ENCODE results near the gene THAP12.
"Not testable (repeated sequence)": the region's sequence is repeated elsewhere in the genome, so short reads cannot be mapped to it uniquely, and the experiment has no call there.

Gene THAP12, protein sequence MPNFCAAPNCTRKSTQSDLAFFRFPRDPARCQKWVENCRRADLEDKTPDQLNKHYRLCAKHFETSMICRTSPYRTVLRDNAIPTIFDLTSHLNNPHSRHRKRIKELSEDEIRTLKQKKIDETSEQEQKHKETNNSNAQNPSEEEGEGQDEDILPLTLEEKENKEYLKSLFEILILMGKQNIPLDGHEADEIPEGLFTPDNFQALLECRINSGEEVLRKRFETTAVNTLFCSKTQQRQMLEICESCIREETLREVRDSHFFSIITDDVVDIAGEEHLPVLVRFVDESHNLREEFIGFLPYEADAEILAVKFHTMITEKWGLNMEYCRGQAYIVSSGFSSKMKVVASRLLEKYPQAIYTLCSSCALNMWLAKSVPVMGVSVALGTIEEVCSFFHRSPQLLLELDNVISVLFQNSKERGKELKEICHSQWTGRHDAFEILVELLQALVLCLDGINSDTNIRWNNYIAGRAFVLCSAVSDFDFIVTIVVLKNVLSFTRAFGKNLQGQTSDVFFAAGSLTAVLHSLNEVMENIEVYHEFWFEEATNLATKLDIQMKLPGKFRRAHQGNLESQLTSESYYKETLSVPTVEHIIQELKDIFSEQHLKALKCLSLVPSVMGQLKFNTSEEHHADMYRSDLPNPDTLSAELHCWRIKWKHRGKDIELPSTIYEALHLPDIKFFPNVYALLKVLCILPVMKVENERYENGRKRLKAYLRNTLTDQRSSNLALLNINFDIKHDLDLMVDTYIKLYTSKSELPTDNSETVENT
- total RNA-seq: 113 reads per million, percentile 85 among the genes with 10 or more reads in this experiment

DNA sequence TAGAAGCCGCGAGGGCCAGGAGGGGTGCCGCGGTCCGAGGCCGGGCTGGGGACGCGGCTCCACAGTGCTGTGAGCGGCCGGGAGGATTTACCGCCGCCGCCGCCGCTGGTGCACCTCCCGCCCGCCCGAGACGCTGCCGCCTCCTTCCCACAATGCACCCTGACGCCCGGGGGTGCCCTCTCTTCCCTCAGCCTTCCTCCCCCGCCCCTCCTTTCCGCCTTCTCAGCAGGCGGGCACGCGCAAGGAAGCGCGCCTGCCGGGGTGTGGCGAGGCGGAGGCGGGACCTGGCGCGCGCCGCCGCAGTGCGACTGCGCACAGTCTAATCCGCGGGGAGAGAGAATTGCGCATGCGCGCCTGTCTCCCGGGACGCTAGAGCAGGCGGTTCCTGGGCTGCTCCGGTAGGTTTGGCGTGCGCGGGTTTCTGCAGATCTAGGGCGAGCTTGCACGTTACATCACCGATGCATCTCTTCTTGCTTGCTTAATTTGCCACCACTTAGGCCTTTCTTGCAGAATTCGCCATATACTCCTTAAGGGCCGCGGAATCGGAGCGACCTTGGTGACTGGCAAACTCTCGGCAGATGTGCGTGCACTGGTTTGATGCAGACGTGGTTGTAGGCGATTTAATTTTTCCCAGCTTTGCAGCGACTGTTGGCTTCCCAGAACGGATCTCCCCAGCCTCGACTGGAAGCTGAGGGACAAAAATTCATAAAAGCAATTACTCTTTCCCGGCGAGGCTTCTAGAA lies at the start of gene THAP12, which contains the start of gene GVQW3:
TSS of gene THAP12 (minus strand) at position 156 of the 743 bp plus-strand sequence. CDS start 296 bp downstream, outside the sequence.
TSS of gene GVQW3 (plus strand) at position 347 of the 743 bp plus-strand sequence. CDS start 506 bp downstream, outside the sequence.
- peak; percentile 94 for DNase-seq

DNA sequence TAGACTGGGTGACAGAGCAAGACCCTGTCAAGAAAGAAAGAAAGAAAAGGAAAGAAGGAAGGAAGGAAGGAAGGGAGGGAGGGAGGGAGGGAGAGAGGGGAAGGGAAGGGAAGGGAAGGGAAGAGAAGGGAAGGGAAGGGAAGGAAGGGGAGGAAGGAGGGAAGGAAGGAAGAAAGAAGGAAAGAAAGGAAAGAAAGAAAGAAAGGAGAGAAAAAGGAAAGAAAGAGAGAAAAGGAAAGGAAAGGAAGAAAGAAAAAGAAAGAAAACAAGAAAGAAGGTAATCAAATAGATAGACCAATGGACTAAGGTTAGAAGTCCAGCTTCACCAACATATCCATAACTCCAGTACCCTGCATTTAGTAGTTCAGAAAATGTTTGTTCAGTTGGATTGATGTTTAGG lies 45.7 kb upstream of the THAP12 start:
- no peak for DNase-seq

DNA sequence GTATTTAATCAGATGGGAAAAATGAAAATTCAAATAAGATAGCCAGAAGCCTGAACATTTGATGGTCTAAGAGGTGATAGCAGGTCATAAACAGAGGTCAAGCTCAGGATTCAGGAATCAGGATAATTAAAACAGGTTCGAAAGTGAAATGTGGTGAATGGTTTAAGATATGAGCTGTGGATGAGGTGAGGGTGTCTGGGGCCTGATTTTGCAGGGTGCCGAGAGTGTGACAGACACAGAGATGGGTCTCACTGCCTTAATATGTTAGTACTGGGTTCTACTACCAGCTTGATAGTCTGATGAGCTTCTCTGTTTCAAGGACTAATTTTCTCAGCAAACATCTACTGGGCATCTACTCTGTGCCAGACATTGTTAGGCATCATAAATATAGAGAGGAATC lies 44.0 kb upstream of the THAP12 start:
- DNase-seq: no peak

DNA sequence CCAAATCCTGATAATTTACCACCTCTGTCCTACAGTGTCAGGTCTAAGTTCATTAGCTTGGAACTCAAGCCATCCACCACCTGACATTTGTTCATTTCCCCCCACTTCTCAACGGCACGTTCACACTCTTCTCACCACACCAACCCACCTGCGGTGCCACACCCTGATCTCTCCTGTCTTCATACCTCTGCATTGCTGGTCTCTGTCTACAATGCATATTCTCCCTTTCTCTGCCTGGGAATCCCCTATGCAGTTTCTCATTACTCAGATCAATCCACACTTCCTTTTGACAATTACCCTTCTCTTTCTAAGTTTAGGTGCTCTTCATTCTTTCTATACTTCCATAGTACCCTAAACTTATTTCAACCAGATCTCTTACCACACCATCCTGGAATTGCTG lies 43.4 kb upstream of the THAP12 start:
- DNase-seq: no peak

DNA sequence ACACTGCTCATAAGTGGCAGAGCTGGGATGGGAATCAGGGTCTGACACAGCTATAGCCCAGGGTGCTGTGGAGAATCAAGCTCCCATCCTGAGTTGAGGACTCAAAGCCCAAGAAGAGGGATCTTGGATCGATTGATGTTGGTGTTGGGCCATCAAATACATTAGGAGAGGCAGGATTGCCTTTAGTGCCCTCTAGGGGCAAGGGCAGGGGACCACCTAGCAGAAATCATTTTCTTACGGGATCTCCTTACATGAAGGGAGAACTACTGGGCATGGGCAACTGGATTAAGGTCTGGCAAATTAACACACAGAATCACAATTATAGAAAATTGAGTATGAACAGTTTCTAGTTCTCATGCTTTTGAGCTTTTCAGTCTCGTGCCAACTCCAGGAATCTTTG lies 39.0 kb upstream of the THAP12 start:
- no peak for DNase-seq

DNA sequence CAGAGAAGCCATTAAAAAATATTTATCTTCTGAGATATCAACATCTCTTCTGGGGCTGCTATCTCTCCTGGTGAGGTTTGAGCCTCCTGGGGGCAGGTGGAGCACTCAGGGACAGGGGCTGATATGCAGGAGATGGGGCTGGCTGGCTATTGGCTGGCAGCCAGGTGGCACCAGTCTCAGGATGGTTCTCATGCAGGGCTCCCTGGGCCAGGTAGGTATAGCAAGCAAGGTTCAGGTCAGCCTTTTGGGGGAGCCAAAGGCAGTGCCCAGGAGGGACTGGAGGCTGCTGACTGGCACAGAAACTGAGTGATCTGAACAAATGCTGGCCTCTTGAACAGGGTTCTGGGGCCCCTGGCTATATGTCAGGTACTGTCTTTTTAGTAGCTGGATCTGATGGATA lies 34.1 kb upstream of the THAP12 start:
- no peak for DNase-seq

DNA sequence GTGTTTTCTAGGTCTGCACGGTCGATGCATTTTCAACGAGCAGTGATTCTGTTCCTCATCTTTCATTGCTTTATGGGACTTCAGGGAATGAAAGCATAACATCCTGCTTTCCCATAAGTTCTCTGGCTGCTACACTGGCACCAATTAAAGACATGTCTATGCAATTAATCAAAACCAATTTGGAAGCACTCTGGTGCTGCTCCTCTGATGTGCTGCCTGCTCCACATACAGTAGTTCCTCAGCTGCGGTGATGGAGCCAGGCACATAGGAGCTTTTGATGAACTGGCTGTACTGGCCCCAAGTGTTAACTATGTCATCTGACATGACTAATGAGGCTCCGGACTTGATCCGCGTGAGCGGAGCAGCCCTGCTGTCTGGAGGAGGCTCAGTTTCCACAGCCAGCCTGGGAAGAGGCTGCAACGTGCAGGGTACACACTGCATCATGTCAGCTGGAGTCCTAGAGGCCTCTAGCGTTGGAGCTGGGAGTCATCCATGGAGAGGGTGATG lies 30.0 kb upstream of the THAP12 start:
- no peak for DNase-seq

DNA sequence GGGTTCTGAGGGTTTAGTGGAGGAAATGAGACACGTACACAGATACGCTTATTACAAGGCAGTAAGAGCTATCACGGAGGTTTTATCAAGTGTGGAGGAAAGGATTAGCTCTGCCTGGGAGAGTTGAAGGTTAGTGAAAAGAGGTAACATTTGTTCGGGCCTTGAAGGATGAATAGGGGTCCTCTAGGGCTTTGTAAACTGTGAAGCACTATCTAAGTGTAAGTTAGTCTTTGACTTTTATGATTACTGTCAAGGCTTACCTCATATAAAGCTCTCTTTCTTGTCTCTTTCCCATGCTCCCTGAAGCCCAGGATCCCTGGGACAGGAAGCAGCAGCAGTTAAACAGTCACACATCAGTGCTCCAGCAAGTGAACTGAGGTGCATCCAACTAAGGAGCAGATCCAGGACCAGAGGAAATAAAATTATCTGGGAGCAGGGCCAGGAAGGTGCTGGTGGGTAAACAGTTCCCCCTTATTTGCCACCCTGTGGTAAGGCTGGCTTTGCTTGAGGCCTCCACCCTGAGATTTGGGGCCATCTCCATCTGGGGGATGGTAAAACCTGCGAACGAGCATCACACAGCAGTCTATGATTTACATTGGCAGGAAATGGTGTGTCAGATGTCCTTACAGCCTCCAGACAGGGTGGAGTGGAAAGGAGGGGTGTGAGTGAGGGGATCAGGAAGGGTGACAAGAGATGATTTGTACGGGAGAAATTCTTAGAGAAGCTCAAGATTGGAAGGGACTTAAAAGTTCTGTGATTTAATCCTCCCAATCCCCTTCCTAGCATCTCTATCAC lies 27.4 kb upstream of the THAP12 start:
- DNase-seq: no peak

DNA sequence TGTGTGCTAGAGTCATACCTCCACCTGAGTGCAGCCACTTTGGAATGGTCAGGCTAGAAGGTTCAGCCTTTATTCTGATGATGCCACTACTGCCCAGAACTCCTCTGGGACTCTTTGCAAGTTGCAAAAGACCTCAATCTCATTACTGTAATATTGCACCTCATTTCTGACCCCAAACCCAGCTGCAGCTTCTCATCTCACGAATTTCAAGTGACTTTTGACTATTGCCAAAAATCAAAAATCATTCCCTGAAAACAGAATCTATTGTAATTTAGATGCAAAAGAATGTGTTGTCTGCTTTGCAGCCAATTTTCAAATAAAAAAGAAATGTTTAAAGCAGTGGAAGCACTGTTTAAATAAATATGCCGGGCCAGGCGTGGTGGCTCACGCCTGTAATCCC lies 25.4 kb upstream of the THAP12 start:
- DNase-seq: no peak

DNA sequence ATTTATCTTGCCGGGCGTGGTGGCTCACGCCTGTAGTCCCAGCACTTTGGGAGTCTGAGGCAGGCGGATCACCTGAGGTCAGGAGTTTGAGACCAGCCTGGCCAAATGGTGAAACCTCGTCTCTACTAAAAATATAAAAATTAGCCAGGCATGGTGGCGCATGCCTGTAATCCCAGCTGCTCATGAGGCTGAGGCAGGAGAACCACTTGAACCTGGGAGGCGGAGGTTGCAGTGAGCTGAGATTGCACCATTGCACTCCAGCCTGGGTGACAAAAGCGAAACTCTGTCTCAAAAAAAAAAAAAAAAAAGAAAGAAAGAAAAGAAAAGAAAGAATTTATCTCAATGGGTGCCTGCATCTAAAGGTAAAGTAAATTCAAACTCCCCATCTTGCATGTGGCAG lies 20.6 kb upstream of the THAP12 start:
- DNase-seq: not testable (repeated sequence)

DNA sequence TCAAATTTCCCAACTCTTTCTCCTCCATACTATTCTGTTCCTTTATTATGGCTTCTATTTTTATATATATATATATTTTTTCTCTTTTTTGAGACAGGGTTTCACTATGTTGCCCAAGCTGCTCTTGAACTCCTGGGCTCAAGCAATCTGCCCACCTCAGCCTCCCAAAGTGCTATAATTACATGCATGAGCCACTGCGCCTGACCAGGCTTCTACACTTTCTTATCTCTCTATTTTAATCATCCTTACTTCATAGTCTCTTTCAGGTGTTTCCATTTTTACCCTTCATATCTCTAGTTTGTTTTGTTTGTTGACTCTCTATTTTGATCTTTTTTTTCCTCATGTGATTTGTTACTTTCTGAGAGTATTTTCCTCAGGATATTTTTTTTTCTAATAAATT lies 20.0 kb upstream of the THAP12 start:
- DNase-seq: no peak

DNA sequence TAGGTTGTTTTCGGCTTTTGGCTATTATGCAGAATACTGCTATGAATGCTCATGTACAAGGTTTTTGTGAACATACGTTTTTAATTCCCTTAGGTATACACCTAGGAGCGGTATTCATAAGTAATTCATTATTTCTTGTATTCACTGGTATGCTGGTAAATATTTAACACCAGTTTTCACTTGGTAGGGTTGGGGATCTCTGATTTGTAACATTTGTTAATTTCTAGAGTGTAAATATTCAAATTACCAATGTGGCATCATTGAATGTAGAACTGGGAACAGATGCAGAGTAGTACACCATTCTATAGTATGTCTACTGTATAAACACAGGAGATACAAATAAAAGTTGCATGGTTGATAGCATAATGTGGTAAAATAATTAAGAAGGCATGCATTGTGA lies 16.5 kb upstream of the THAP12 start:
- DNase-seq: no peak

DNA sequence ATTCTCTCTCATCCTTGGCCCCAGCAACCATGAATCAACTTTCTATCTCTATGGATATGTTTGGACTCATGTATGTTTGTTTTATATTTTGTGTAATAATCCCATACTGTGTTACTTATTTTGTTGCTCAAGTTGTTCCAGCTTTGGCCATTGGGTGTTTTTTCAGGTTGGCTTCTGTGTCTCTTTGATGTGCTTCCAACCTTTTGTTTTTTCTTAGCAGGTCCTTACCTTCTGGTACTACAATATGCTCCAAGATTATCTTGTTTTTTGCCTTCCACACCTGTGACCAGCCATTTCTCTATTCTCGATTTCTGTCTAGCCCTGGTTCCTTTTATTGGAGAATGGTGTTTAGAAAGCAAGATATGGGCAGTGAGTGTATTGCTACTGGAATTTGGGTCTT lies 14.4 kb upstream of the THAP12 start:
- no peak for DNase-seq

DNA sequence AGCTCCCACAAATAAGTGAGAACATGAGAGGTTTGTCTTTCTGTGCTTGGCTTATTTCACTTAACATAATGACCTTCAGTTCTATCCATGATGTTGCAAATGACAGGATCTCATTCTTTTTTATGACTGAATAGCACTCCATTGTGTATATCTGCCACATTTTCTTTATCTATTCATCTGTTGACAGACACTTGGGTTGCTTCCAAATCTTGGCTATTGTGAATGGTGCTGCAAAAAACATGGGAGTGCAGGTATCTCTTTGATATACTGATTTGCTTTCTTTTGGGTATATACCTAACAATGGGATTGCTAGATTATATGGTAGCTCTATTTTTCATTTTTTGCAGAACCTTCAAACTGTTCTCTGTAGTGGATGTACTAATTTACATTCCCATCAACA lies 13.5 kb upstream of the THAP12 start:
- DNase-seq: no peak

DNA sequence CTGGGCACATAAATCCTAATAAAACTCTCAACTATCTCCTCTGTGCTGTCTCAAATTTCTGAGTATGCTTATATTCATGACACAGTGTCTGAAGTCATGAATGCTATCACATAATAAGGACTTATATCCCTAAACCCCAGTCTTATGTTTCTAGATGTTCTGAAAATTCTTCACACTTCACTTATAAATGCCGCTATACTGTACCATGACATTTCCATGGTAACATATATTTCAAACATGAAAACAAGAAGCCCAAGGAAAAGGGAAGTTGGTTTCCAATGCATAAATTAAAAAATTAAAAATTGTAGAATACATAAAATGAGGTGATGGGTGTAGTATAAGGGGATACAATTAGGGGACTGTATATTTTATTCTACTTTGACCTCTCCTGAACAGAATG lies 11.9 kb upstream of the THAP12 start:
- no peak for DNase-seq

DNA sequence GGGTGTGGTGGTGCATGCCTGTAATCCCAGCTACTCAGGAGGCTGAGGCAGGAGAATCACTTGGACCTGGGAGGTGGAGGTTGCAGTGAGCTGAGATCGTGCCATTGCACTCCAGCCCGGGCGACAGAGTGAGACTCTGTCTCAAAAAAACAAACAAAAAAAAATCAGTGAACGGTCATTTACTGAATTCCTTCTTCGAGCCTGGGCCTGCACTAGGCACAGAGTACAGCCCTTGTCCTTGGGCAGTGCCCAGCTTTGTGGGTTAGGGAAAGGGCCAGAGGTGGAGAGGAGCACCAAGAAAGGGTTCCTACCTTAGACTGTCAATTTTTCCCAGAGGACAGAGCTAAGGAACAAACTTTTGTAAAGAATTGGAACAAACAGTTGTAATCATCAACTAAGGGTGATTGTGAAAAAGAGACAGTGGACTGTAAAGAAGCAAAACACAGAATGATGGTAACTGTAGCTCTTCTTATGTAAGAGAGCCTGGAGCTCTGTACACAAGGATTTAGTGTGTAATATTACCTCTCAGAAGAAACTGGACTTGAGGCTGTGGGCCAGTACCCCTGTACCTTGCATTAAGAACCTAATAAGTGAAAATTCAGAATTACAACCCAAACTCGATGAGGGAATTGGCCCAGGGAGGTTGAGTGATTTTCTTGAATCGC lies 11.0 kb upstream of the THAP12 start:
- no peak for DNase-seq

DNA sequence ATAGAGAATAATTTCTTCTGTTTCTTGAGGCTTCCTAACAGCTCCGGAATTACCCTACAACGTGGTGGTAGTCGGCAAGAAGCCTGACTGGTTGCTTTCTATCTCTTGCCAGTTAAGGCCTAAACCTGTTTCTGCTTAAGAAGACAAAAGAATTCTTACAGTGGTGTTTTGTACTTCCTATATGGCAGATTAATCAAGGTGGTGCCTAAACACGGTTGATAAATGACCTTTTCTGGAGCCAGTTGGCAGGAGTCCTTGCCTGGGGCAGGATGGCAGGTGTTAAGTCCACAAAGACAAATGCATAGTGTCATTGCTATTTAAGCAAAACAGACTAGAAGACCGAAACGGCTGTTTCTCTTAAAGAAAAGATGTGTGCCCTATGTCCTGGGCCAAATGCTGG lies 10.1 kb upstream of the THAP12 start:
- DNase-seq: no peak

DNA sequence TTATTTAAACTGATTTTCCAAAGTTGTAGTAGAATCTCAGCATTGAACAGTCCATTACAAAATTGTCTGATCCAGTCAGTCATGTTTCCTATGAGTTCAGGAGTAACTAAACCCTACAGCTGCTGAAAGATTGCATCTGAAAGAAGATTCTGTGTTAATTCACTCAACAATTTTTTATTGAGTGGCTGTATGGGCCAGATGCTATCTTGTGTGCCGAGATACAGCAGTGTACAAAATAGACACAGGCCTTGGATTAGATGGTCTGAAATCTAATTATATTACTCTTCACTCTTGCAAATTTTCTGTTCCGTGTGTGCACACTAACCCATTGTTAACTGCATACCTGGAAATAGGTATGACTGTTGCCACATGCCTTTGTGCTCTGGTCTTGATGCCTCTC lies 7.5 kb upstream of the THAP12 start:
- DNase-seq: no peak

DNA sequence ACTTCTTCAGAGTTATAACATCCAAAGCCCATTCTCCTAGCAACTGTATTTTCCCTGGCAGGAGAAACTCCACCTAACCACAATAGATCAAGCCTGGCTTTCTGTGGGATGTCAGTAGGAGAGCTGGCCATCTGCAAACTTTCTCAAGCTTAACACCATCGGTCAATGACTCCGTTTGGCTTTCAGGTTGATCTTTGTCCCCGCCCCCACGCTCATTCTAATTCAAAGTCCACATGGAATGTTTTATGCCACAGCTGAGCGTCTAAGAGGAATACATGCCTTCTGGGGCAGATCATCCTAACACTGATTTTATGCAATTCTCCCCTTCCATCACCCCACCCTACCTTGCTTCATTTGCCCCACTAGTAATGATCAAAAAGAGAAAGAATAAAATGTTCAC lies 5.0 kb upstream of the THAP12 start:
- DNase-seq: no peak

DNA sequence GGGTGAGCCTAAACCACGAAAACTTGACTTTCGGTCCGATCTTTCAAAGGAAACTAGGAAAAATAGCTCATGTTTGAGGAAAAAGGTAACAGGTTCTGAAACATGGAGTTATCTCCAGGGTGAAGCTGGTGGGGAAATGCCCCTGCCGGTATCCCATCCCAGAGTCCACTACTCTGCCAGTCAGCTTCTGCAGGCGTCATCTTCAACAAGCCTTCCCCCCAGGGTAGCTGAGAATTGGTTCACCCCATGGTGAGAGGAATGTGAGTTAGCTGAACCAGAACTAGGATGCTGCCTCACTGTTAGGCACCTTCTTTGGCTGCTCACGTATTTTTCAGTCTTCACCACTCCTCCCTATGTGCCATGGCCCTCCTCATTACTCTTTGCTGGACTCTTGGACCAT lies 1.3 kb upstream of the THAP12 start:
- DNase-seq: no peak

DNA sequence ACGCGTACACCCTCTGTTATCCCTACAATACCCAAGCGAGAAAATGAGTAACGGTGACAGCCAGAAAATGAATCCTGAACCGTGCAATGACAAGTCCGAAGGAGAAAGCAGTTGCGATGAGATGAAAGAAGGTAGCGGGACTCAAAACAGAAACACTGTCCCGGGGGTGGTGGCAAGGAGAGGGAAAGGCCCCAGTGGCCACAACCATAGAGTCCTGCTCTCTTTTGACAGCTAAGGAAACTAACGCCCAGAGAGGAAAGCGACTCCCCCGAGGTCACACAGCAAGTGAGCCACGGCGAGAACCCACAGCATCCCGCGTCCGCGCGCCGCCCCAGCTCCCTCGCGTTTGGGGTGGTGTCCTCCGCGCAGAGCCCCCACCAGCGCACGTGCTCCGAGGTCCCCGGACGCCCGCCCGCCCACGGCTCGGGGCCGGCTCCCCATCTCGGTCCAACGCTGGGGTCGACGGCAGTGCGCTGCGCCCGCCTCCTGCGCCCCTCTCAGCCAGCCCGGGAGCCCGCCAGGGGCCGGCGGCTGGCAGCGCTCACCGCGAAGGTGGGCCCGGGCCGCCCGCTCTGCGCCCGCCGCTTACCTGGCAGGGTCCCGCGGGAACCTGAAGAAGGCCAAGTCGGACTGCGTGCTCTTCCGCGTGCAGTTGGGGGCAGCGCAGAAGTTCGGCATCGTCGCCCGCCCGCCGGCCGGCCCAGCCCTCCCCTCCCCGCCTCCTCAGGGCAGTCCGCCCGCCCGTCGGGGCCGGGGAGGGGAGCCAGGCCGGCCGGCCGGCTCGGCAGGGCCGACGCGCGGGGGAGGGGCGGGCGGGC lies 564 bp downstream of the THAP12 start:
- peak; percentile 28 for DNase-seq
